Osteocyte (in vitro differentiated cells): ENCODE measurements around the gene HERC3. TPM values are rescaled to one million over a fixed set of nuclear protein-coding genes. Genes with fewer than 3 reads are reported as not detected.

ENCODE experiments used
- DNase-seq: peaks from one replicate; pipeline ENCODE4 v3.0.0; 2021; ENCODE audit warnings: mixed read lengths; ENCODE audit not compliant: unreplicated experiment; ENCODE audit errors: extremely low spot score
- H3K27ac Mint-ChIP-seq: one replicate; pipeline ENCODE4 v1.8.0; 2021; ENCODE audit warnings: mild to moderate bottlenecking, mixed read lengths; ENCODE audit not compliant: unreplicated experiment
- H3K27me3 Mint-ChIP-seq: one replicate; pipeline ENCODE4 v1.8.0; 2021; ENCODE audit warnings: mixed read lengths; ENCODE audit not compliant: unreplicated experiment
- H3K36me3 Mint-ChIP-seq: one replicate; pipeline ENCODE4 v1.8.0; 2021; ENCODE audit warnings: mixed read lengths; ENCODE audit not compliant: unreplicated experiment
- H3K4me1 Mint-ChIP-seq: one replicate; pipeline ENCODE4 v1.8.0; 2021; ENCODE audit warnings: mixed read lengths; ENCODE audit not compliant: unreplicated experiment
- H3K4me3 Mint-ChIP-seq: one replicate; pipeline ENCODE4 v1.8.0; 2021; ENCODE audit warnings: mild to moderate bottlenecking, moderate library complexity, mixed read lengths; ENCODE audit not compliant: unreplicated experiment
- H3K9me3 Mint-ChIP-seq: one replicate; pipeline ENCODE4 v1.8.0; 2021; ENCODE audit warnings: mixed read lengths; ENCODE audit not compliant: unreplicated experiment
- total RNA-seq: library from RNA; stranded (reverse); gene quantifications from 2 replicates; pipeline ENCODE4 v1.2.1, GENCODE V29; 2021
- TF ChIP-seq, protein P1 (sequence below): fragments of 200-600 bp; sonication (generic); IDR thresholded peaks from 2 replicates; pipeline ENCODE4 v1.5.0; 2021; ENCODE audit warnings: antibody characterized with exemption, mild to moderate bottlenecking, moderate library complexity

HERC3 gene
- total RNA-seq, 1 donor from 2014 or later = 15.4 TPM

DNA sequence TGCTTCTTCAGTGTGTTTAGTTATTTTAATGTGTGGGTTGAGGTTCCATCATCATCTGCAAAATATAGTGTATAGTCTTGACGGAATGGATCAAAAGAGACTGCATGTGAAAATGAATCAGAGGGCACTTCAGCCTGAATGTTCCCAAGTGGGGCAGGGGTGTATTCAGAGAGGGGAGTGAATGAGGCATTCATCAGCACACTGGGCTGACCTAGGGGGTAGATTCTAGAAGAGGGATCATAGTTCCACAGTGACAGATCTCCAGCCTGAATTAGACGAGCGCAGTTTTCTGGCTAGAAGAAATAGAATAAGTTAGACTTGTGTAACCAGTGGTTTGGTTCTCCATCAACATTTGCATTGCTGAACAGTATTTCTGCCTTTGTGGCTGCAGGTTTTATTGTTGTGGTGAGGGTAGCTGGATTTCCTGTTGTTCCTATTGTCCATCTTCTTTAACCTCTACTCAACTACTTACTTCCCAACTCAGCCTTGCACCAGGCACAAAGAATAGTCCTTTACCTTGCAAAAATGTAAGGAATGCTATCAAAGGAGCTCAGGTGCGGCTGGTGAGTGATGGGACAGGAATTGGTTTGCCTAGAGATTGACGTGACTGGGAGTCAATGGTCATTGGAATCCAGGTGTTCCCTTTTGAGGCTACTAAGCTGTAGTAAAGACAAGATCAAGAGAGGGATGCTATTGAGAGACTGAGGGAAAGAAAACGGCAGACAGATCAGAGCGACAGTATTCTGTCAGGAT lies 54.4 kb downstream of the HERC3 start:
- peaks cover 4% of the 10 kb centered on the region for H3K36me3 Mint-ChIP-seq
- TF ChIP-seq, protein P1, sequence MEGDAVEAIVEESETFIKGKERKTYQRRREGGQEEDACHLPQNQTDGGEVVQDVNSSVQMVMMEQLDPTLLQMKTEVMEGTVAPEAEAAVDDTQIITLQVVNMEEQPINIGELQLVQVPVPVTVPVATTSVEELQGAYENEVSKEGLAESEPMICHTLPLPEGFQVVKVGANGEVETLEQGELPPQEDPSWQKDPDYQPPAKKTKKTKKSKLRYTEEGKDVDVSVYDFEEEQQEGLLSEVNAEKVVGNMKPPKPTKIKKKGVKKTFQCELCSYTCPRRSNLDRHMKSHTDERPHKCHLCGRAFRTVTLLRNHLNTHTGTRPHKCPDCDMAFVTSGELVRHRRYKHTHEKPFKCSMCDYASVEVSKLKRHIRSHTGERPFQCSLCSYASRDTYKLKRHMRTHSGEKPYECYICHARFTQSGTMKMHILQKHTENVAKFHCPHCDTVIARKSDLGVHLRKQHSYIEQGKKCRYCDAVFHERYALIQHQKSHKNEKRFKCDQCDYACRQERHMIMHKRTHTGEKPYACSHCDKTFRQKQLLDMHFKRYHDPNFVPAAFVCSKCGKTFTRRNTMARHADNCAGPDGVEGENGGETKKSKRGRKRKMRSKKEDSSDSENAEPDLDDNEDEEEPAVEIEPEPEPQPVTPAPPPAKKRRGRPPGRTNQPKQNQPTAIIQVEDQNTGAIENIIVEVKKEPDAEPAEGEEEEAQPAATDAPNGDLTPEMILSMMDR = no peak
- no peak overlapping the region for H3K27ac Mint-ChIP-seq
- H3K9me3 Mint-ChIP-seq = peaks cover 6% of the 10 kb centered on the region
- DNase-seq = no peak
- no peaks in the 10 kb centered on the region for H3K27me3 Mint-ChIP-seq
- H3K4me1 Mint-ChIP-seq = peaks cover 15% of the 10 kb centered on the region
- no peak overlapping the region for H3K4me3 Mint-ChIP-seq

DNA sequence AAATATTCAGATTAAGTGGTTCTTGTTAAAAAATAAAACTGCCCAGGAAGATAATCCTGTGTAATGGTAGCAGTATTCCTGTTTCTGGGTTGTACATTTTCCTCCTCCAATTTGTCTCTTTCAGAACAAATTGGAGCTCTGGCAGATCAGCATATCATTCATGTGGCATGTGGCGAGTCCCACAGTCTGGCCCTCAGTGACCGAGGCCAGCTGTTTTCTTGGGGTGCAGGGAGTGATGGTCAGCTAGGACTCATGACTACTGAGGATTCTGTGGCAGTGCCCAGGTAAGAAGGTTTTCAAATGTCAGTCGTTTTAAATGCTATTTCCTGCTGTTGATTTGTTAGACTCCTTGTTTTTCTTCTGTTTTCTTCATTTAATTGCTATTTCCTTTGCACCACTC lies 57.4 kb downstream of the HERC3 start:
- Mint-ChIP-seq H3K27ac (no peak overlapping the region), H3K36me3 (no peaks in the 10 kb centered on the region), H3K4me3 (no peak overlapping the region), H3K27me3 (no peaks in the 10 kb centered on the region), H3K4me1 (peaks cover 15% of the 10 kb centered on the region), H3K9me3 (no peaks in the 10 kb centered on the region)
- no peak for DNase-seq
- TF ChIP-seq, protein P1 = no peak

DNA sequence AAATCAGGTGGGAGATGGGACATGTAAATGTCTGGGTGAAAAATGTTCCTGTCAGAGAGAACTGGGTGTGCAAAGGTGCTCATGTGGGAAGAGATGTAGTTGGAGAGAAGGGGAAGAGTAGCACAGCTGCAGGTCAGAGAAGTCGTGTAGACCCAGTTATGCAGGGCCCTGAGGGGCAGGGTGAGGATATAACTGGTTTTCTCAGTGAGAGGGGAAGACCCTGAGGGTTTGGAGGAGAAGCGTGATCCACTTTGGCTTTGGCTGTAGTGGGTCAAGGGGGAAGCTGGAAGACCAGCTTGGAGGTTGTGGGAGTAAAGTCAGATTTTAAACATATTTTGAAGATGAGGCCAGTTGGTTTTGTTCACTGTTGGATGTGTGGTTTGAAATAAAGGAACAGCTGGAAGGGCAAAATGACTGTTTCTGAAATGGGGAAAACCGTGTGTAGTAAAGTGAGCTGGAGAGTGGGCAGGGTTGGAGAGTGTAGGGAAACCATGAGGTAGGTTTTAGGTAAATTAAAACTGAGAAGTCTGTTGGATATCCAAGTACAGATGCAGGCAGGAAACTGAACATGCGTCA lies 61.2 kb downstream of the HERC3 start:
- DNase-seq = no peak
- Mint-ChIP-seq H3K27me3 (no peaks in the 10 kb centered on the region), H3K4me1 (peaks cover 9% of the 10 kb centered on the region), H3K4me3 (no peak overlapping the region), H3K9me3 (no peaks in the 10 kb centered on the region), H3K36me3 (peaks cover 14% of the 10 kb centered on the region), H3K27ac (no peak overlapping the region)
- TF ChIP-seq, protein P1 = no peak

DNA sequence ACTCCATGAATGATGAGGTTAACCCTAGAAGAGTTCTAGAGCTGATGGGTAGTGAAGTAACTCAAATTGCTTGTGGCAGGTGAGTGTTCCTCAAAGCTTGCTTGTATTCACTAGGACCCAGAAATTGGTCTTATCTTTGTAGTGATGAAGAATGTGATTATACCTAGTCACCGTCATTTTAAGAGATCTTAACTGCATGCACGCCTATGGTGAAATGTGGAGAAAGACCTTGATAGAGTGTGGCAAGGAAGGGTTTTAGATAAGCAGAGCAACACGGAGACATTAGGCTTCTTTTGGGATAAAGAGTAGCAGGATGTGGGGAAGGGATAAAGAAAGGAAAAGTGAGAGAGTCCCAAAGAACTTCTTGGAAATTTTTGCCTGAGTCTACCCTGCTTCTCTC lies 62.9 kb downstream of the HERC3 start:
- Mint-ChIP-seq H3K4me1 (peaks cover 13% of the 10 kb centered on the region), H3K27me3 (no peaks in the 10 kb centered on the region), H3K9me3 (no peaks in the 10 kb centered on the region), H3K4me3 (no peak overlapping the region), H3K27ac (no peak overlapping the region), H3K36me3 (peaks cover 14% of the 10 kb centered on the region)
- no peak for DNase-seq
- TF ChIP-seq, protein P1 = no peak

DNA sequence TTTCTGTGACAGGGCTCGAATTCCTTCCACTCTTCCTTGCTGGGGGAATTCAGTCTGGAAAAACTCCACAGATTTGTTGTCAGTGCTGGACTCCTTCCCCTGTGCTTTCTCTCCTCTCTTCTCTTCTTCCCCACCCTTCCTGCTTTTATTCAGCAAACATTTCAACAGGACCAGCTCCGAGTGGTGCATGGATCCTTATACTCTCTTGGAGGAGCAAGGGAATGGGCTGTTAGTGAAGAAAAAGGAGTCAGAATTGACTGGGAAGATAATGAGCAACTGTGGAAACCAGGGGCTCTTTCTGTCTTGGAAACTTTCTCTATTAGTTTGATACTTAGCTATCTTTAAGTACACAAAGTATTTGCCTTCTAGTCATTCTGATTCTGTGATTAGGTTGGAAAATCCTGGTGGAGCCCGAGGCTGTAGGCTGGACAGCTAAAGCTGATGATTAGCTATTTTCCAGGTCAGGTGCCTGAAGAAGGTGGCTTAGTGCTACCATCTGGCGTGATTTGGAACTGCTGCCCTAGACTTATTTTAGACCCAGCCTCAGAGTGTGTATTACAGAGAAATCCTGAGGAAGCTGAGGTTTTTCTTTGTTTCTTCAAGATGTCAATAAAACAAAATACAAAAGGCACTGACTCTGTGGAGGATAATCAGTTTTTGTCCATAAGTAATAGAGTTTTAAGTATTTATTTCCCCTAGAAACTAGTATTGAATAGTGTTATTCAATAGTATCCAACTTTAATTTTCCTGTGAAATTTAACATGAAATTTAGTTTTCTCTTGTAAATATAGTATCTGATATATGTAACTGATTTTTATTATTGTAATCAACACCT lies 67.0 kb downstream of the HERC3 start:
- Mint-ChIP-seq H3K27ac (peak overlapping the region; percentile 28), H3K36me3 (peaks cover 15% of the 10 kb centered on the region), H3K4me1 (peaks cover 35% of the 10 kb centered on the region), H3K4me3 (no peak overlapping the region), H3K27me3 (no peaks in the 10 kb centered on the region), H3K9me3 (no peaks in the 10 kb centered on the region)
- TF ChIP-seq, protein P1 = peak; percentile 76
- DNase-seq = no peak
